NK-92 treated with Interleukin-12 subunit alpha and Interleukin-12 subunit beta, amount 100 ng/mL, for 24 hours (cell line): ENCODE measurements around the gene ZAR1L.

Source experiments
- DNase-seq: peaks from one replicate; lab custom pipeline; 2025; lab: John Stamatoyannopoulos, UW

The ZAR1L gene

DNA sequence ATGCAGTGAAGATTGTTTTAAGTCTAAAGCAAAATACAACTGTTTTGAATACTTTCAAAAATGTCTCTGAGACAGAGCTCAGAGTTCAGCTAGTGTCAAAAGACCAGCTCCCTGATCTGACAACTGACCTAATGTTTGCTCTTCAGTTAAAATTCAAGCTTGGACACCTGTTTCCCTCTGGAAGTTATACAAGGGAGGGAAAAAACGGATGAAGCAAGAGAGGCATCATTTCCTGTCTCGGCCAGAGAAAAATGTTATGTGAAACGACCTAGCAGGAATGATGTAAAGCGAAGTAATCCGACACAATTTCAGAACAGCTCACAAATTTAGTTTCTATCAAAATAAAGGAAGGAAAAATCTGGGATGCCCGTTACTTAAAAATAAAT, 59.4 kb downstream of the ZAR1L start:
- DNase-seq = no peak

DNA sequence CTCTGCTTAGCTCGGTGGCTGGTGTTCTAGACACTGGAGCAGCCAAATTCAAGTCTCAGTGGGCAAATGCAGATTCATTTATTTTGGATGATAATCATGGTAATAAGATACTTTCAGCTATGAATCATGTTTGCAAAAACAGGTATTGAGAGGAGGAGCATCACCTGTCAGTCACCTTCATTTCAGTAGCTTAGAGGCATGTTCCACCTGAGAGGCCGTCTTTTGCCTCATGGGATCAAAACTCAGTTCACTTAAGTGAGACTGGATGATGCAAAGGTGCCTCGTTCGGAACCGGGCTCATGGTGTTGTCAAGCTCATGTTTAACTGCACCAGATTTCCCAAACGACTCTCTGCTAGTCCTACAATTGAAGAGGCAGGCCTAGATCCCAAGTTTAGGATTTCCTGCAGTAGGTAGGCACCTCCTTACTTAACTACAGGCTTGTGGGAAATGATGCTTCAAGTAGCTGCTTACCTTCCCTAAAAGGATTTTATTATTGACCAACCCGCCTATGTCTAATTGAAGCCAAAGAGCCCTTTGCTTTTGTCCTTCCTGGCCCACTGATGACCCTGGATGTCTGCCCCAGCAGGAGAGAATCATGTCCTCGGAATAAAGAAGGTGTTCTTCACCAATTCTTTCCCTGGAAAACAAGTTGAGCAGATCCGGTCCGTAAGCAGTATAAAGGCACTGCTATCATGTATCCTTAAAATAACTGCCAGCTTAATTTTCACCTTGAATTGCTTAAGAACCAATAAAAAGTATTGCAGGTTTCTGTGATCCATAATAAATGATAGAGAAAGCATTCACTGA, 60.0 kb downstream of the ZAR1L start:
- no peak for DNase-seq

DNA sequence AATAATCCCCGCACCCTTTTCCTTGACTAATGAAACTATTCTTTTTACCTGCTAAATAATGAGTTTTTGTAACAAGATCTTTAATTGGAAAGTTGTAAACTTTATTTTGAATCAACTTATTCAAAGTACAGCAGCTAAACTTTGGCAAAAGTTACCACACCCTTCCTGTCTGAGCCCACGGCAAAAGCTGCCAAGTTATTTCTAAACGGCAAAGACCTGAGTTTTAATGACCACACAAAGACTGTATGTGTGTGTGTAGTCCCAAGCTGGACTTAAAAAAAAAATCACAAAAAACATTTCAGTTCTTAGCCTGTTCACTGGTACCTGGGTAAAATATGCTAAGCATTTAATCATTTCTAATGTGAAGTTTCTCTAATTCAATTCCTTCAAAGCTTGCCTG, 60.7 kb downstream of the ZAR1L start:
- no peak for DNase-seq

DNA sequence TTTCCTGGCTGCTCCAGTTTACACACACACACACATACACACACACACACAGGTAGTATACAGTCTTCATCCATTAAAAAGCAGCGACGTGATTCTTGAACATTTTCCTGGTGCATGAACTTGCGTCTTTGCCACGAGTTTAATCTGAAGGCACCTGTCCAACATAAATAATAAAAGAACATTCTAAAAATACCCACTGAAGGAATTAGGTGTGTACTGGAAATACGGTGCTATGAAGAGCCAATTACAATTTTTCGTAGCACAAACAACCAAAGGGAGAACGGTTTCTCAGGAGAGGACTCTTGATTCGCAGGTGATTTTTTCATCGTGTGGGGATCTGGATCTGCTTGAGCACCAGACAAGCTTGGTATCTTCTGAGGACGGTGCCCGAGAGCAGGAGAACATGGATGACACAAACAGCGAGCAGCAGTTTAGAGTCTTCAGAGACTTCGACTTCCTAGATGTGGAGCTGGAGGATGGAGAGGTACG, 61.2 kb downstream of the ZAR1L start:
- no peak for DNase-seq
